GM19328 (cell line): Measurements from ENCODE around the gene CFAP77.

Experiments
- ATAC-seq: cut with Tn5 transposase; IDR thresholded peaks from one replicate; pipeline ENCODE4 v1.9.1; 2021; ENCODE audit warnings: mild to moderate bottlenecking, moderate library complexity; ENCODE audit not compliant: unreplicated experiment

CFAP77 gene

DNA sequence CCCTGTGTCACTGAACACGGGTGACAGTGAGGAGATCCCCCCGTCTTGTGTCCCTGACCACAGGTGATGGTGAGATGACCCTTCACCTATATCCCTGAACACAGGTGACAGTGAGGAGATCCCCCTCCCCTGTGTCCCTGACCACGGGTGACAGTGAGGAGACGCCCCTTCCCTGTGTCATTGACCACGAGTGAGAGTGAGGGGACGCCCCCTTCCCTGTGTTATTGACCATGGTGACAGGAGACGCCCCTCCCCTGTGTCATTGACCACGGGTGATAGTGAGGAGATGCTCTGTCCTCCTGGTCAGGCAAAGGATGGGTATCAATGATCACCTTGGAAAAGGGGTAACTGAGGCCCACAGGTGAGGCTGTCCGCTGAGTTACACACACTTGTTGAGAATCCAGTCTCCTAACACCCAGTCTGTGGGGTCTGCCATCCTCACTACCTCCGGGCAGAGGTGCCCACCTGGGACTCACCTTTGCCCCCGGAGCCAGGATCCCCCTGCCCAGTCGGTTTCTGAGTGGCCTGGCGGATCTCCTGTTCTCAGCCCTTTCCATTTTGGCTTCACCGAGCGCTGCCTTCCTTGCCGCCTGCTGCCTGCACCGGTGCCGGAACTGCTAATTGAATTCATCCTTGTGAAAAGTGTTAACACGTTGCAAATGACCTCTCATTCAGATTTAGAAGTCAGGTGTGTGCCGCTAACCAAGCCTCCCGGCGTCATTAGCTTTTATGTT, 104.2 kb downstream of the CFAP77 start:
- no peak for ATAC-seq

DNA sequence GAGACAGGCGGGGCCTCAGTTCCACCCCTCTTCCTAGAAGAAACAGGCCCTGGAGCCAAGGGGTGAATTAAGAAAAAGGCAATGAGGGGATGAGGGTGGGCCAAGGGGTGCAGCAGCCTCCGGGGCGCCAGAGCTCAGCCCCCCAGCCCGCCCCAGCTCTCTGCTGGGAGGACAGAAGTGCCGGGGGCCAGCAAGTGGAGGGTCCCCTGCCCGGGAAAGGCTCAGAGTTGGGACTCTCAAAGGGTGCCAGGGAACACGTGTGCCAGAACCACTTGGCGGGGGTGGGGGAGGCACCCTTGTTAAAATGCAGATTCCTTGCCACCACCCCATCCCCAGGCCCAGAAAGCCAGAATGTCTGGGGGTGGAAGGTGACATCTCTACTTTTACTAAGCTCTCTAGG, 104.8 kb downstream of the CFAP77 start:
- no peak for ATAC-seq

DNA sequence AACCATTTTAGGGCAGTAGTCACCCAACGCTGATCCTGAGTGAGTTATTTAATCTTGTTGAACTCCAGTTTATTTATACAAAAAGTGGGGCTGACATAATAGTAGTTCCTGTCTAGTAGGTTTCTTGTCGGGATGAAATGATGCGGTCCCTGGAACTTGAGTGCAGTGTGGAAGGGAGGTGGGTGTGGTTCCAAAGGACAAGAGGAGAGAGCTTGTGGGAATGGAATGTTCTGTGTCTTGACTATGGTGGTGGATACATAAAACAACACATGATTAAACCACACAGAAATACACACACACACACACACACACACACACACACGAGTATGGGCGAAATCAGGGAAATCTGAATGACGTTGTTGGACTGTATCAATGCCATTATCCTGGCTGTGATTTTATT, 106.3 kb downstream of the CFAP77 start:
- no peak for ATAC-seq

DNA sequence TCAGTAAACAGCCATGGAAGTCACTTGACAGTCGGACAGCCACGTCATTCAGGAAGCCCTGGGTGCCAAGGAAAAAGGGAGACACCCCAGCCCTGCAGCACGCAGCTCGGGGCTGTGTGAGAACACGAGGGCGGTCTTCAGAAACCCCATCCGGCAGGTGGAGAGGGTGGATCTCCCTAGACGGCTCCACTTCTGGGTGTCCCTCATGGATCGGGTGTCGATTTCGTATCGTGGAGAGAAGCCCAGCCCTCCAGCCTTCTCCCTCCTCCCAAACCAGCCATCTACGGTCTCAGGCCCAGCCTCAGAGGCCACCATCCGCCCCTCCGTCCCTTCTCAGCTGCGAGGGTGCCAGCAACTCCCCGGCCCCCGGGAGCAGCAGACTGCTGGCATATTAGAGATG, 106.9 kb downstream of the CFAP77 start:
- ATAC-seq: no peak

DNA sequence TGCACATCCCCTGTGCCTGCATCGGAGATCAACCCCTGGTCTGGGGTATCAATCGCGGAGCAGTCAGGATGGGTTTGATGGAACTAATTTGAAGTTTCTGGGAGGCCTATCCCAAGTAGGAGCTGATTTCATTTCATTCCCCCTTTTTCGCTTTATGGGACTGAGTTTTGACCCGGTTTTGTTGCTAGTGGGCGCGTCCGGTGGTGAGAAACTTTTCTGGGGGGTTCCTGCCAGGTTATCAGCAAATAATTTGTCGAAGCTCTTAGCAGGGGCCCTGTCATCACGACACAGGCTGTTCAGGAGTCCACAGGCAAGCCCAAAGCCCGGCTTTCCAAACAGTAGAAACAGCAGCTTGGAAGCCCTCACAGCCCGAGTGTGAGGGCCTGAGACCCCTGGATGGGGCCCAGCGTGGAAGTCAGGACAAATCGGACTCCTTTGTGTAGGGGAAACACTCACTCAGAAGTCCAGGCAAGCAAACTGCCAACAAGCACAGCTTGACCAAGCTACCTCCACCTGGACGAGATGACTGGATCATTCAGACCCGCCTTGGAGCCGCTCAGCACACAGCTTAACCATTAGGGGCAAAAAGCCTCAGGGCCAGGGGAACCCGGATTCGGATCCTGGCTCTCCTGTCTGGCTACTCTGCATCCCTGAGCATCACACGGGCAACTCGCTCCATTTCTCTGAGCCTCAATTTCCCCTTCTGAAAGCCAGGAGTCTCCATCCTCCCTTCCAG, 108.0 kb downstream of the CFAP77 start:
- ATAC-seq: no peak

DNA sequence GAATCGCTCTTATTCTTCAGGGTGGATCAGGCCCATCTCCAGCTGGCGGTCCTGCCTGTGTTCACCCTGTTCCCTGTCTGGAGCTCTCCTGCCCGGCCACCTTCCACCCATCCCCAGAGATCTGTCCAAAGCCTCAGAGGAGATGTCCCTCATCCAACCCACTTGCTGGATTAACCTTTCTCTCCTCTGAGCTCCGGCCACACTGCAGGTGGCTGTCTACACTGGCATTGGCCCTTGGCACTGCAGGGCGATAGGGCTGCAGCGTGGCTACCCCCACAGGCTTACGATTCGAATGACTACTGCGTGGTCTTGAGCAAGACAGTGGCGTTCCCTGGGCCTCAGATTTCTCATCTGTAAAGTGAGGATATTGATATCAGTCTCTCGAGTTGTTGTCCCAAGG, 108.6 kb downstream of the CFAP77 start:
- no peak for ATAC-seq

DNA sequence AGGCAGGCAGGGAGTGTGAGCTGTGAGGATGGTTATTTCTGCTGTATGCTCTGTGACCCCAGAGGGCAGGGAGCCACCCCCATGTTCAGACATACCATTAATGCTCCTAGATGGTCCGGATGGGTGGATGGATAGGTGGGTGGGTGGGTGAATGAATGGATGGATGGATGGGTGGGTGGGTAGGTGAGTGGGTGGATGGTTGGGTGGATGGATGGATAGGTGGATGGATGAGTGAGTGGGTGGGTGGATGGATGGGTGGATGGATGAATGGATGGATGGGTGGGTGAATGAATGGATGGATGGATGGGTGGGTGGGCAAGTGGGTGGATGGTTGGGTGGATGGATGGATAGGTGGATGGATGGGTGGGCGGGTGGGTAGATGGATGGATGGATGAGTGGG, 109.0 kb downstream of the CFAP77 start:
- ATAC-seq: no peak

DNA sequence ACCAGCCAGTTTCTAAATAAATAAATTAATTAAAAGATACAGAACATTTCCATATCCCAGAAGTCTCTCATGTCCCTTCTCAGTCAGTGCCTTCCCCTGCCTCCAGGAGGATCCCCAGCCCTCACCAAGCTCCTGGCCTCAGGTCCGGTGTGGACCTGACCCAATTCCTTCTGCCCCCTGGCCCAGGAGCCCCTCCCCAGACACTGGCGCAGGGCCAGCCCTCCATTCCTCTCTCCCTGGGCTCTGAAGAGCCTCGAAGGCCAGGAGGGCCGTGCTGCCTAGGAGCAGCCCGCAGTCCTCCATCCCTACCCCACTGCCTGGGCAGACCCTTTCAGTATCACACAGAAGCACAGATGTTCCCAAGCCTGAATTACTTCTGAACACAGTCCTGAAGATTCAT, 110.6 kb downstream of the CFAP77 start:
- ATAC-seq: no peak

DNA sequence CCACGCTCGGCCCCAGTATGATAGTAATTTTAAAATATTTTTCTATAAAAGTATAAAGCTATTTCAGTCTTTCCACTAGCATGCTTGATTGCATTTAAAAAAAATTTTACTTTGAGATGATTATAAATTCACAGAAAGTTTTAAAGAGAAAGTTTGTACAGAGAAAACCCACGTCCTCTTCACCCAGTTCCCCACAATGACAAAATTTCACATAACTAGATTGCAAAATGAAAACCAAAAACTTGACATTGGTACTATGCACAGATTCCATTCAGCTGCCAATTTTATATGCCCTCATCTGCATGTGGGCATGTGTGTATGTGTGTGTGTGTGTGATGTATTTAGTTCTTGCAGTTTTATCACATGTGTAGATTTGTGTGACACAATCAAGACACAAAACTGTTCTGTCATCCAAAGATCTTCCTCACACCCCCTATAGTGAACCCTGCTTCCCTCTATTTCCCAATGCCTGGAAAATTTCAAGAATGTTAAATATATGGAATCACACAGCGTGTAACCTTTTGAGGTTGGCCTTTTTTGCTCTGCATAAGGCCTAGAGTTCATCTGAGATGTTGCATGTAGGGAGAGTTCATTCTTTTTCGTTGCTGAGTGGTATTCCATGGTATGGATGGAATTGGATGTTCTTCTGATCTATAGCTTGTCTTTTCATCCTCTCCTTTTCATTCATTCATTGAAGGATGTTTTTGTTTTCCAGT, 115.5 kb downstream of the CFAP77 start:
- no peak for ATAC-seq

DNA sequence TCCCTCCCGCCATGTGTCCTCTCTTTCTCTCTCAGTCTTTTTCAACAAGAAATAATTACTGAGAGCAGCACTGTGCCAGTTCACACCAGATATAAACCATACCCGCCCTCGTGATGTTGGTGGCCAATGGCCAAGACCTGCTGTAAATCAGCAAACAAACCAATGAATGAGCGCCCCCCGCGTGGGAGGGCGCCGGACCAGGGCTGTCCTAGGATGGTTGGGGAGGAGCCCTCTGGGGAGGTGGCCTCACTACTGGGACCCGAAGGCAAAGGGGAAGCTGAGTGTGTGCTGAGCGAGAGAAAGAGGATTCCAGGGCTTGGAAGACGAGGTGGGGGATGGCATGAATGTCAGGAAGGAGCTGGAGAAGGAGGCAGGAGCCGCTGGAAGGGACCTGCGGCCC, 121.2 kb downstream of the CFAP77 start:
- no peak for ATAC-seq

DNA sequence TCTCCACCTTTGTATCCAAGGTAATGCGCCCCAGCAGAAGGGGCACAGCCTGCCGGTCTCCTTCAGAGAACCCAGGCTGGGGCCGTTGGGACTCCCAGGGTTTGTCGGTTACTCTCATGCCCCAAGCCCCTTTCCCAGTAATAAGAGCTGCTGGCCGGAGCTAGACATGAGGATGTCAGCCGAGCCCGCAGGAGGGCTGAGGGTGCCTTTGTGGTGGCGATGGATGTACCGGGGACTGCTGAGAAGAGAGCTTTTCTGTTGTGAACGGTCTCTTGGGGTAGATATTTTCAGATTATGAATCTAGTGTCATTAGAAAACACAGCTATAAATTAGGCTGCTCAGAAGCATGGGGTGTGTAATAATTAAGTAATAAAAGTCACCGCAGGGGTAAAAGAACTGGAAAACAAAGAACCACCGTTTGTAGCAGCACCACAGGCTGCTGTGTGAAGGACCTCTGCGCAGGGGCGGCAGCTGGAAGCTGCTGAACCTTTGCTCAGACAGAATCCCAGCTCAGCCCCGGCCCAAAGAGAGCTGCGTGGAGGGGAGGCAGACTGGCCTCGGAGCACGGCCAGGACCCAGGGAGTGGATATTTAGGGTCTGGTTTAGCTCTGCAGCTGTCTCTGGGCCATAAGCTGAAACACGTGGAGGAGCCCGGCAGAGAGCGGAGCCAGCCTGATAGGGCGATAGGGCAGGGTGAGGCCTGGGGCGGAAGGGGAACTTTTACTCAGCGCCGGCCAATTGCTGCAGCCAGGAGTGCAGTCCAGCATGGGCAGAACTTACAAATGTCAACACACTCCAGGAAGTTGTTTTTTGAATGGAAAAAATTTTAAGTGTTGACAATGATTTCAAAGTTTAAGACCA, 121.9 kb downstream of the CFAP77 start:
- ATAC-seq: no peak

DNA sequence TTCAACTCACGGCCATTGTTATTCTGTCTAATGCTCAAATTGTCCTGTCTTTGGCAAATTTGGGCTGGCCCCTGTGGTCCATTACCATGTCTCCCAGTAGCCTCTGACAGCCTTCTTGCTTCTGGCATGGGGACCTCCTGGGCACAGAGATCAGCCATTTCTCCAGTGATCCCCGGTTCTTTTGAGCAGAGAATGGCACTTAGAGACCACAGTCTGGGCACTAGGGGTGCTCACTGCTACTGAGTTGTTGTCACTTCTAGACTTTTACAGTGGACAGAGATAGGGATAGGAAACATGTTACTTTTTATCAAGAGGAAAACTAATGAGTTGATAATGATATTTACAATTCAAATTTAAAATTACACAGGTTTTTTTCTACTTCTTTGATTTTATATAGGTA, 124.8 kb downstream of the CFAP77 start:
- no peak for ATAC-seq

DNA sequence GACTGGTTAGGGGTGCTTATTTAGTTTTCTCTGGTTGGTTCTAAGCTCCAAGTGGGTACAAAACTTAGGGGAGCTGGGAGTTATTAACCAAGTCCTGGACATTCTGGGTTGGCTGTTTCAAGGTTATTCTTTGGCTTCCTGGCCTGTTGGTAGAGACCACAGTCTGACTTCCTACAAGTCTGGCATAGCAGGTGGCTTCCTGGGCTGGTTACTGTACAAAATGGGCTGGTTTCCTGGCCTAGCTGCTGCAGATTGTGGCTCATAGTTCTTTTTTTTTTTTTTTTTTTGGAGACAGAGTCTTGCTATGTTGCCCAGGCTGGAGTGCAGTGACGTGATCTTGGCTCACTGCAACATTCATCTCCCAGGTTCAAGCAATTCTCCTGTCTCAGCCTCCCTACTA, 126.1 kb downstream of the CFAP77 start:
- ATAC-seq: no peak

DNA sequence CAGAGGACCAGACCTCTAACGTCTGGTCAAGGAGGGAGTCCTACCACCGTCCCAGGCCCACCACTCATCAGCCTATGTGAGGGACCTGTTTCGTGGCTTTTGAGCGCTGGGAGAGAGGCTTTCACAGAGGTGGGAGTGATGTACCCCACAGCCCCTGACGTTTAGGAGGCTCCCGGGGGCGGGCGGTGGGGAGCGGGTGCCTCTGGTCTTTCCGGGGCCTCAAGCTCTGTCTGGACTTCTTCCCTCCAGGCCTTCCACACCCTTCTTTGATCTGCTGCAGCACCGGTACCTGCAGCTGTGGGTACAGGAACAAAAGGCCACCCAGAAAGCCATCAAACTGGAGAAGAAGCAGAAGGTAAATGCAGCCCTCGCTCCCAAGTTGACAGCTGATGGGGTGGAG, 127.3 kb downstream of the CFAP77 start:
- ATAC-seq: no peak

DNA sequence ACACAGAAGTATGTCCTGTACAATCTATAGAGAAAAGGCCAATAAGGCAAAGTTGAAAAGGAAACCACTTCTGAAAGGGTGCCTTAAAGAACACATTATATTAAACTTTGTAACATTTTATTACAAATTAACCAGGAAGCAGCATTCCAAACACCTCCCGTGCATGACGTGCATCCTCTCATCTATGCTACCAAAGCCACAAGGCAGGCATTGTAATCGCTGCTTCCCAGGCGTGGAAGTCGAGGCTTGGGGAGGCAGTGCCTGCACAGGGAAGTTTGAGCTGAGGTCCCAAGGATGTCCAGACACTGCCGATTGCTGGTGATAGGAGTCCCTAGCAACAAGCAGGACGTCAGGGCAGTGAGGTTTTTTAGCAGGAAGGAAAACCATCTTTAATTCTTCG, 128.1 kb downstream of the CFAP77 start:
- ATAC-seq: no peak

DNA sequence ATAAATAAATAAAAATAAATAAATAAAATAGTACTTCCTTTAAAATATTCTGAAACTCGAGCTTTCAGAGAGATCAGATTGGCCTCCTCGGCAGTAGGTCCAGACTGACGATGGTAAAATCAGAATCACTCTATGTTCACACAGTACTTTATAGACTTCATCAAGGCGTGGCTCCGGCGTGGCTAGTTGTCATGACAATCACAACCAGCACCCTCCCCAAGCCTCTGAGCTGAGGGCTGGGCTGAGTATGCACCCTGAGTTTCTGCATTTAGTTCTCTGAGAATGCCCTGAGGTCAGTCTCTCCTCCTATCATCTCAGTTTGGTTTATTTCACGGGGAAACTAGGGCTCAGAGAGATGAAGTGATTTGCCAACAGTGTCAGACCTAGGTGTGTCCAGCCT, 129.1 kb downstream of the CFAP77 start:
- ATAC-seq: no peak

DNA sequence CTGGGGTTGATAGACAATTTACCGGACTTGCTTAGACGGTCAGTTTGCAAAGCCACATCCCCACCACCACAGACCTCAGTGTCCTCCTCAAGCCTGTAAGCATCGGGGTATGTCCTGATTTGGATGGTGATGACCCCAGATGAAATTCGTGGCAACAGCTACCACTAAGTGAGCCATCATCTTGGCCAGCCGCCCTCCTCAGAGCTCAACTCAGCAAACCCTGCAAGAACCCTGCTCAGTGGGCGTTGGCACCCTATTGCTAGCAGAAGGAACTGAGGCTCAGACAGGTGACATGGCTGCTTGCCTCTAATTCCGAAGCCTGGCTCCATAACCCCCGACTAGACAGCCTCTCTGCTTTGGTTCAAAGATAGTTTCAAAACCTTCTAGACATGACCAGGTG, 131.0 kb downstream of the CFAP77 start:
- no peak for ATAC-seq

DNA sequence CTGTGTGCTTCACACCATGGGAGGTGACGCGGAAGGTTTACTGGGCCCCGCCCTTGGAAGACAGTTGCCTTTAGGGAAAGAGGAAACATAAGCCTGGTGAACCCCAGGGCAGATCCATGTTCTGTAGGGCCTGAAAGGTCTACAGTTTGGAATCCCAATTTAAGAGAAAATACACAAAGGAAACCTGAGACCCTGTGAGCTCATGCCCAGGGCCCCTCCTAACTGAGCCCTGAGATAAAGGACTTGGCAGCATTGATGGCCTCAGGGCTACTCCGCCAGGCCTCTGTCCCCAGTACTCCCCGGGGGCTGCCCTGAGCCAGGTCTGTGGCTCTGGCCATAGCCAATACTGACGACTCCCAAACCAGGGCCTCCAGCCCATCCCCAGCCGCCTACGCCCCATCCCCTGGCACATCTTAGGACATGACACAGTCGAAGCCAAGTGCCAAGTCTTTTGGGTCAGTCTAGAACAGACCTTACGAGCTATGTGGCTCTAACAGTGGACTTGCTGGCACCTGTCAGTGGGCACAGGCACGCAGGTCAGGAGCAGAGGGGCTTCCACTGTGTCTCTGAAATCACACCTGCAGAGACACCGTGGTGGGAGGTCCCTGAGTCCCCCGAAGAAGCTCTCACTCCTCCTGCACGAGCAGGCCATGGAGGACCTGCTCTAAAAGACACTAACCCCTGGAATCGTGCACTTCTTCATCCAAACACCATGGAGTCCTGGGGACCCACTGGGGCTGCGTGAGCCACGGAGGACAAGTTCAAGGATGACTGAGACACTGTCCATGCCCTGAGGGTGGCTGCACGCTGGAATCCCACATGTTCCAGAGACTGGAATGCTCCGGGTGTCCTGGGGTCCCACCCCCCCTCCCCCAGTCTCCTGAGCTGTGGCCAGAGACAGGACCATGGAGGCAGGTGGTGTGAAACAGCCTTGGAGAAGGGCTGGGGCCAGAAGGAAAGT, 132.1 kb downstream of the CFAP77 start:
- no peak for ATAC-seq

DNA sequence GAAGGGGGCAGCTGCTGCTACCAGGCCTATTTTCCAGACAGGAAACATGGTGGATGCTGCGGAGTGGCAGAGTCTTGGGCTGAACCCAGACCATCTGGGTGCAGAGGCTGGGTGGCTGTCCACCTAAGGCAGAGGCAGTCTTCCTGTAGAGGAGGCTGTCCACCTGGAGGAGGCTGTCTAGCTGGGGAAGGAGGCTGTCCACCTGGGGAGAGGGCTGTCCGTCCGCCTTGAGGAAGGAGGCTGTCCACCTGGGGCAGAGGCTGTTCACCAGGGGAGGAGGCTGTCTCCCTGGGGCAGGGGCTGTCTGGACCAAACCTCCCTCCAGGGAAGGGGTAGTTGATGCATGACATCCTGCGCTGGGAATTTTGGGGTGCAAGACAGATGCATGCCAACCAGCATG, 133.2 kb downstream of the CFAP77 start:
- ATAC-seq: no peak

DNA sequence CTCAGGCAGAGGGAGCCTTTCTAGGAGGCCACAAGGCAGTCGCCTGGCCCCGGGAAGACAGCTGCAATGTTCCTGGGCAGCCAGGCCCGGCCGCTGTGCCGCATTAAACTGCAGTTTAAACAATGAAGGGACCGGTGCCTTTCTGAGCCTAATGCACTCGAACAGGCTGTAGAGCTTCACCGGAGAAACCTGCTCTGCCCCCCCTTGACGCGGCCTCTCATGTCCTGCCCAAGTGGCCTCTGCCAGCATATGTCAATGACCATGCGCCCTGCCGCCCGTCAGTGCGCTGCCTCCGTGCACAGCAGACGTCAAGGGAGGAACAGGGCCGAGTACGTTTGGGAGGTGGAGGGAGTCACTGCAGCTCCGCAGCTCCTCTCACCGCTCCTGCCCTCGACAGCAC, 133.9 kb downstream of the CFAP77 start:
- ATAC-seq: no peak
